GM23248 (cell line): ENCODE results near the gene HIBADH.

Source experiments
- EZH2 ChIP-seq: fragments of 200-600 bp; sonication (generic); IDR thresholded peaks from 2 replicates; pipeline ENCODE4 v1.6.1; 2018; ENCODE audit warnings: antibody characterized with exemption, mild to moderate bottlenecking; ENCODE audit not compliant: insufficient read depth, poor library complexity, severe bottlenecking
- EZH2phosphoT487 ChIP-seq: fragments of 200-600 bp; sonication (generic); IDR thresholded peaks from 2 replicates; pipeline ENCODE4 v1.6.1; 2018; ENCODE audit warnings: antibody characterized with exemption, moderate library complexity, mild to moderate bottlenecking, low read depth; ENCODE audit not compliant: insufficient read depth

DNA sequence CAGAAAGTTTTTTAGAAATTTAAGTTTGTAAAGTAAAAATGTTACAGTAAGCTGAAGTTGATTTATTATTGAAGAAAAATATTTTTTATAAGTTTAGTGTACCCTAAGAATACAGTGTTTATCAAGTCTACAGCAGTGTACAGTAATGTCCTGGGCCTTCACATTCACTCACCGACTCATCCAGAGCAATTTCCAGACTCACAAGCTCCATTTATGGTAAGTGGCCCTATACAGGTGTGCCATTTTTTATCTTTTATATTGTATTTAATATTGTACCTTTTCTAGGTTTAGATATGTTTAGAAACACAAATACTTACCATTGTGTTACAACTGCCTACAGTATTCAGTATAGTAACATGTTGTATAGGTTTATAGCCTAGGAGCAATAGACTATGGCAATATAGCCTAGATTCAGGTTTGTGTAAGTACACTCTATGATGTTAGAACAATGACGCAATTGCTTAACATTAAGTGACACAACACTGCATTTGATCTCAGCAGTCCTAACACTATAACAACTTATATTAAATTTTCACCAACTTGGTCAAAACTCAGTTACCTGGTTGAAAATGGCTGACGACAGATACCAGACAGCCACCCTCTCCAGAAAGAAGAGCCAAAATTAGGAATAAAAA lies 45.7 kb downstream of the HIBADH start:
- no peak for TF ChIP-seq EZH2phosphoT487
- no peak for TF ChIP-seq EZH2
